ENCODE measurements around the gene PAX7. TPM values are rescaled to one million over a fixed set of nuclear protein-coding genes. Genes with fewer than 3 reads are reported as not detected.

The PAX7 gene
- total RNA-seq, 1 donor from 2014 or later: not detected

GRCh38 chr1:18652791-18653190 is 22.1 kb downstream of the PAX7 start:
- no peak for TF ChIP-seq CTCF (IDR thresholded peaks at IDR 0.05)
- intact Hi-C loops (cut with micrococcal nuclease): no loop called here
- H3K4me3 Mint-ChIP-seq: no peak overlapping the region
- H3K27ac Mint-ChIP-seq: no peak overlapping the region
- H3K27me3 Mint-ChIP-seq: peaks cover 67% of the 10 kb centered on the region
- ChIA-PET CTCF (no interaction called here), POLR2A (no interaction called here)
- no peaks in the 10 kb centered on the region for H3K36me3 Mint-ChIP-seq (ENCODE audit: low read depth)
- DNase-seq (no peak), ATAC-seq (ENCODE audit: low read depth) (no peak)
- H3K9me3 Mint-ChIP-seq: no peaks in the 10 kb centered on the region
- peaks cover 2% of the 10 kb centered on the region for H3K4me1 Mint-ChIP-seq

- Mint-ChIP-seq H3K9me3 (no peaks in the 10 kb centered on the region), H3K4me3 (no peak overlapping the region), H3K4me1 (peaks cover 2% of the 10 kb centered on the region), H3K36me3 (ENCODE audit: low read depth) (no peaks in the 10 kb centered on the region), H3K27me3 (peaks cover 65% of the 10 kb centered on the region), H3K27ac (no peak overlapping the region)
- no peak for ATAC-seq (ENCODE audit: low read depth)
- TF ChIP-seq CTCF (IDR thresholded peaks at IDR 0.05): no peak
- ChIA-PET POLR2A (no interaction called here), CTCF (no interaction called here)
- no peak for DNase-seq
- intact Hi-C loops (cut with micrococcal nuclease): no loop called here
These were observed 22.7 kb downstream of the PAX7 start for GRCh38 chr1:18653367-18653766.

GRCh38 chr1:18653916-18654315 is 23.3 kb downstream of the PAX7 start:
- no peaks in the 10 kb centered on the region for H3K9me3 Mint-ChIP-seq

GRCh38 chr1:18654599-18654998 is 24.0 kb downstream of the PAX7 start:
- ATAC-seq (ENCODE audit: low read depth) (no peak), DNase-seq (no peak)
- intact Hi-C loops (cut with micrococcal nuclease): no loop called here
- TF ChIP-seq CTCF (IDR thresholded peaks at IDR 0.05): no peak
- H3K27me3 Mint-ChIP-seq: peaks cover 63% of the 10 kb centered on the region
- peaks cover 2% of the 10 kb centered on the region for H3K4me1 Mint-ChIP-seq
- ChIA-PET CTCF (no interaction called here), POLR2A (no interaction called here)
- H3K4me3 Mint-ChIP-seq: no peak overlapping the region
- no peaks in the 10 kb centered on the region for H3K9me3 Mint-ChIP-seq
- H3K27ac Mint-ChIP-seq: no peak overlapping the region
- no peaks in the 10 kb centered on the region for H3K36me3 Mint-ChIP-seq (ENCODE audit: low read depth)

More at GRCh38 chr1:18653916-18654315, 23.3 kb downstream of the PAX7 start:
- no peak for DNase-seq
- ATAC-seq (ENCODE audit: low read depth): no peak
- CTCF ChIA-PET: no interaction called here
- no peak for TF ChIP-seq CTCF (IDR thresholded peaks at IDR 0.05)
- intact Hi-C loops (cut with micrococcal nuclease): no loop called here
- H3K36me3 Mint-ChIP-seq (ENCODE audit: low read depth): no peaks in the 10 kb centered on the region
- no peak overlapping the region for H3K27ac Mint-ChIP-seq
- POLR2A ChIA-PET: no interaction called here
- H3K4me3 Mint-ChIP-seq: no peak overlapping the region
- peaks cover 2% of the 10 kb centered on the region for H3K4me1 Mint-ChIP-seq
- H3K27me3 Mint-ChIP-seq: peaks cover 64% of the 10 kb centered on the region

GRCh38 chr1:18657506-18658201 is 27.0 kb downstream of the PAX7 start:
- ChIA-PET POLR2A (no interaction called here), CTCF (no interaction called here)
- ATAC-seq (ENCODE audit: low read depth) (no peak), DNase-seq (no peak)
- no peaks in the 10 kb centered on the region for H3K36me3 Mint-ChIP-seq (ENCODE audit: low read depth)
- H3K27ac Mint-ChIP-seq: no peak overlapping the region
- H3K9me3 Mint-ChIP-seq: no peaks in the 10 kb centered on the region
- H3K4me3 Mint-ChIP-seq: no peak overlapping the region
- no peaks in the 10 kb centered on the region for H3K4me1 Mint-ChIP-seq
- H3K27me3 Mint-ChIP-seq: peaks cover 54% of the 10 kb centered on the region
- no peak for TF ChIP-seq CTCF (IDR thresholded peaks at IDR 0.05)
- intact Hi-C loops (cut with micrococcal nuclease): no loop called here
